NT2/D1 (cell line): ENCODE results near the gene AGAP1.

ENCODE experiments used
- DNase-seq: peaks from one replicate; pipeline ENCODE4 v3.0.0-alpha.2; 2011; ENCODE audit warnings: low read depth, low spot score
- H3K27me3 ChIP-seq: 2 replicates; pipeline ENCODE4 v1.6.0; 2011; ENCODE audit warnings: mild to moderate bottlenecking; ENCODE audit not compliant: insufficient read length, insufficient read depth
- H3K36me3 ChIP-seq: 2 replicates; pipeline ENCODE4 v1.6.1; 2011; ENCODE audit warnings: mild to moderate bottlenecking, low read length, mixed read lengths; ENCODE audit not compliant: insufficient read depth, insufficient read length
- H3K4me1 ChIP-seq: 2 replicates; pipeline ENCODE4 v1.5.1; 2011; ENCODE audit not compliant: insufficient read depth, insufficient read length
- H3K4me3 ChIP-seq: 2 replicates; pipeline ENCODE4 v1.5.1; 2011; ENCODE audit warnings: low read depth; ENCODE audit not compliant: insufficient read length
- H3K9ac ChIP-seq: 2 replicates; pipeline ENCODE4 v1.6.0; 2011; ENCODE audit warnings: low read depth; ENCODE audit not compliant: insufficient read length
- H3K9me3 ChIP-seq: 2 replicates; pipeline ENCODE4 v1.5.1; 2011; ENCODE audit warnings: mild to moderate bottlenecking, low read length; ENCODE audit not compliant: insufficient read depth
- SUZ12 ChIP-seq: IDR thresholded peaks from 2 replicates; pipeline ENCODE4 v1.6.1; 2011; ENCODE audit not compliant: insufficient read length, insufficient read depth; ENCODE audit errors: extremely low read depth
- YY1 ChIP-seq: IDR thresholded peaks from 2 replicates; pipeline ENCODE4 v1.6.1; 2011; ENCODE audit not compliant: insufficient read length, insufficient read depth
- ZNF274 ChIP-seq: IDR thresholded peaks from 2 replicates; pipeline ENCODE4 v1.6.1; 2011; ENCODE audit warnings: mild to moderate bottlenecking, low read depth, low read length

Gene AGAP1

DNA sequence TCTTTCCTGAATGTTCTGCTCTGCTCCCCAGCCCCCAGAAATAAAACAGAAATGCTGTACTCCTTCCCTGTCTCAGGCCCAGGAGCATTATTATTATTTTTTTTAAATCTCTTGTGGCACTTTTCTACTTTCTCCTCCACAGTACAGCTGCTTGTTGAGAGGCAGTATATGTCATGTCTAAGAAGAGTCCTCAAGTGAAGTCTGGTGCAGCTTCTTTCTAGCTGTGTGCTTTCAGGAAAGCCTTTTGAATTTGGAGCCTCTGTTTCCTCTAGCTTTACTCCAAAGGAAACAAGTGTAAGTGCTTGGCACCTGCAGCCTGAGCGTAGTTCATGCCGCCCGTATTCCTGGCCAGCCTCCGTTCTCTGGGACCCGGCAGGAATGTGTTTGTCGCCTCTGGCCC lies 22.4 kb downstream of the AGAP1 start:
- no peak for DNase-seq
- H3K36me3 ChIP-seq: no peaks in the 10 kb centered on the region
- H3K9me3 ChIP-seq: peaks cover 5% of the 10 kb centered on the region; the same call in 1 of the 2 replicates
- no peak overlapping the region for H3K9ac ChIP-seq
- H3K4me3 ChIP-seq: no peak overlapping the region
- peaks cover 2% of the 10 kb centered on the region for H3K4me1 ChIP-seq
- H3K27me3 ChIP-seq: no peaks in the 10 kb centered on the region
- TF ChIP-seq SUZ12 (no peak), YY1 (no peak), ZNF274 (no peak)

DNA sequence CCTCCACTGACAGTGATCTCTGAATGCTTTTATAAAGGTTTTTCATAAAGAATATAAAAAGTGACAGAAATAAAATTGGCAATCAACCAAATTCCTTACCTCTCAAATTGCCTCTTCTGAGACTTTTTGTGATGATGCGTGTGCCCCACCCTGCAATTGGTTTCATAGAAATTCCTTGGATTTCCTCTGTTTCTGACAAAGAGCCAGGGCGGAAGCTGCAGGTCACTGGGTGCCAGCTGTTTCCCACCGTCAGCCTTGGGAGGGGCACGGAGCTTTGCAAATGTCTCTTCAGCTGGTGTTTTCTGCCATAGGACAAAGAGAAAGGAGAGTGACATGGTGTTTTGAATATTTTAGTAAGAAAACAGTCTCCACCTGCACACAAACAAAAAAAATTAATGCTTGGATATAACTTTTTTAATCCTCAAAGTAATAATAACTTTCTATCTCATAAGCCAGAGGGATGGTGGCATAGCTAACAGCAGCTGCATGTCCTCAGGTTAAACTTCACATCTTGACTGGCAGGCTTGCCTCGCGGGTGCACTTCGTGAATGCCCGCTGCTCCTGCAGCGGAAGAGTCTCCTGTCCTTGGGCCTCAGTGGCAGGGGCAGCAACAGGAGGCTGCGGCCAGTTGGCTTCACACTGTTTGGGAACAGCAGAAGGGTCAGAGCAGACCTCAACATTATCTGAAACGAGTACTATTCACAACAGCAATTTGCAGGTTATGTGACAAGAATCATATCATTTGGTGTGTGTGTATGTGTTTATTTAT lies 24.7 kb downstream of the AGAP1 start:
- Histone ChIP-seq H3K4me3 (no peak overlapping the region), H3K4me1 (no peaks in the 10 kb centered on the region), H3K36me3 (no peaks in the 10 kb centered on the region), H3K9me3 (peaks cover 5% of the 10 kb centered on the region; the same call in 1 of the 2 replicates), H3K9ac (no peak overlapping the region), H3K27me3 (no peaks in the 10 kb centered on the region)
- DNase-seq: no peak
- TF ChIP-seq SUZ12: no peak
- TF ChIP-seq ZNF274: no peak
- TF ChIP-seq YY1: no peak

DNA sequence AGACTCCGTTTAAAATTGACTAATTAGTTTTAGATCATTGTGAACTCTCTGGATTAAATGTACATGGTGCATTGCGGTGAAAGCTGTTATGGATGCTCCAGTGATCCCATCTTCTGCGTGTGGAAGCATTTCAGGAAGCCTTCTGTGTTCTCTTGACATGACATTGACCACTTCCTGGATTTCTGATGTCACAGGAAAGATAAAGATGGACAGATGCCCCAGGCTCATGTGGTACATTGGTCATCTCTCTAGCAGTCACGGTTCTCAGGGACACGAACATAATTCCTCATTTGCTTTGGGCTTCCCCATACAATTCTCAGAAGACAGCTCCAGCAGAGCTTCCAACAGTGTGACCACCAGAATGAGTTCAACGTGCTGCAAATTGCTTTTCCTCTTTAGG lies 26.9 kb downstream of the AGAP1 start:
- H3K36me3 ChIP-seq: no peaks in the 10 kb centered on the region
- no peak for DNase-seq
- TF ChIP-seq YY1: no peak
- no peak for TF ChIP-seq ZNF274
- no peak for TF ChIP-seq SUZ12
- no peaks in the 10 kb centered on the region for H3K4me1 ChIP-seq
- peaks cover 3% of the 10 kb centered on the region; the same call in 1 of the 2 replicates for H3K9me3 ChIP-seq
- no peak overlapping the region for H3K9ac ChIP-seq
- no peaks in the 10 kb centered on the region for H3K27me3 ChIP-seq
- H3K4me3 ChIP-seq: no peak overlapping the region

DNA sequence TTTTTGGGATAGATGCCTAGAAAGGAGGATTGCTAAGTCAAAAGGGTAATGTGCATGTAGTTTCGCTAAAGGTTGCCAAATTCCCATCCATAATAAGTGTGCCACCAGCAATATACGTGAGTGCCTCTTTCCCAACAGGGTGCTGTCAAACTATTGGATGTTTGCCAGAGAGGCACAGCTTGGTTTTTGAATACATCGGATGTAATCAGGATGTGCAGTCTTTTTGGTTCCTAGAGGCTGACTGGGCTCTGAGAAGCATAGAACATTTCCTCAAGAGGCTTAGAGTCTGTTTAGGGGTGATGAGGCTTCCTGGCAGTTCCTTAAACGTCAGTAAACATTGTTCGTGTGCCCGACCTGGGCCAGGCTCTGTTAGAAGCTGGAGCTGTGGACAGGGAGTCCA lies 28.0 kb downstream of the AGAP1 start:
- no peaks in the 10 kb centered on the region for H3K4me1 ChIP-seq
- H3K9me3 ChIP-seq: no peaks in the 10 kb centered on the region
- TF ChIP-seq ZNF274: no peak
- TF ChIP-seq SUZ12: no peak
- no peak for TF ChIP-seq YY1
- H3K27me3 ChIP-seq: no peaks in the 10 kb centered on the region
- H3K4me3 ChIP-seq: no peak overlapping the region
- H3K36me3 ChIP-seq: no peaks in the 10 kb centered on the region
- H3K9ac ChIP-seq: no peak overlapping the region
- DNase-seq: no peak

DNA sequence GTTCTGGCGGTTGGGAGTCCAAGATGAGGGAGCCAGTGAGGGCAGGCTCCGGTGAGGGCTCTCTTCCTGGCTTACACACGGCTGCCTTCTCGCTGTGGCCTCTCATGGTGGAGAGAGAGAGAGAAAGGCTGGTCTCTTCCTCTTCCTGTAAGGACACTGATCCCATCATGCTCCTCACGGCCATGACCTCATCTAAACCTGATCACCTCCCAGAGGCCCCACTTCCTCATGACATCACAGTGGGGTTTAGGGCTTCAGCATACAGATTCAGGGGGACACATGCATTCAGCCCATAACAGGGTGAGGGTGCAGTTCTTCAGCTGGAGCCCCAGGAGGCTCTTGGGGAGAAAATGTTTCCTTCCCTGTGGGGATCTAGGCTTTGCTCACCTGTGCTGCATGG lies 29.2 kb downstream of the AGAP1 start:
- H3K27me3 ChIP-seq: no peaks in the 10 kb centered on the region
- DNase-seq: no peak

DNA sequence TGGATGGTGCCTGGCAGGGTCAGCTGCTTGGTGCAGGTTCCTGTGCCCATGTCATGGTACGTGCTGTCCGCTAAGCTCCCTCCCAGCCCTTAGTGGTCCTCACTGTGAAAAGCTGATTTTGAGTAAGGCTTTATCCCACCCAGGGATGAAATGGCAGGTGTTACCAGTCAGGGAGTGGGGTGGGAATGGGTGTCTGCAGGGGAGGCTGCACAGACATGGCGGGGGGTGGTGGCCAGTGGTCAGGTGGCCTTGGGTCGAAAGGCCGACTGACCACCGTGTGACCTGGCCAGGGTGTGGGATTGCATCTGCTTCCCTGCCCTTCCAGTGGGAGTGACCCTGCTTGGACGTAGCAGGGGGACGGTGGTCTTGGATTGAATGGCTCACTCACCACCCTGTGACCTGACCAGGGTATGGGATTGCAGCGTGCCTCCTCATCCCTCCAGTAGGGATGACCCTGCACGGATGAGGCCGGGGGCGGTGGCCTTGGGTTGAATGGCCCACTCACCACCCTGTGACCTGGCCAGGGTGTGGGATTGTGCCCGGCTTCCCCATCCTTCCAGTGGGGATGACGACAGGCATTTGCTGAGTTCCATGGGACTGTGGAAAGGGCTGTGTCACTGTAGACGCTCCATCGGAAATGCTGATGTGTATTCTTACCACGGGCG lies 29.8 kb downstream of the AGAP1 start:
- TF ChIP-seq ZNF274 (no peak), SUZ12 (no peak), YY1 (no peak)
- no peak for DNase-seq
- H3K9ac ChIP-seq: no peak overlapping the region
- H3K9me3 ChIP-seq: no peaks in the 10 kb centered on the region
- no peak overlapping the region for H3K4me3 ChIP-seq
- H3K27me3 ChIP-seq: no peaks in the 10 kb centered on the region
- H3K4me1 ChIP-seq: no peaks in the 10 kb centered on the region
- no peaks in the 10 kb centered on the region for H3K36me3 ChIP-seq

More for the DNA sequence above, 29.2 kb downstream of the AGAP1 start:
- Histone ChIP-seq H3K4me1 (no peaks in the 10 kb centered on the region), H3K9ac (no peak overlapping the region), H3K4me3 (no peak overlapping the region), H3K9me3 (no peaks in the 10 kb centered on the region), H3K36me3 (no peaks in the 10 kb centered on the region)
- no peak for TF ChIP-seq ZNF274
- TF ChIP-seq YY1: no peak
- no peak for TF ChIP-seq SUZ12

DNA sequence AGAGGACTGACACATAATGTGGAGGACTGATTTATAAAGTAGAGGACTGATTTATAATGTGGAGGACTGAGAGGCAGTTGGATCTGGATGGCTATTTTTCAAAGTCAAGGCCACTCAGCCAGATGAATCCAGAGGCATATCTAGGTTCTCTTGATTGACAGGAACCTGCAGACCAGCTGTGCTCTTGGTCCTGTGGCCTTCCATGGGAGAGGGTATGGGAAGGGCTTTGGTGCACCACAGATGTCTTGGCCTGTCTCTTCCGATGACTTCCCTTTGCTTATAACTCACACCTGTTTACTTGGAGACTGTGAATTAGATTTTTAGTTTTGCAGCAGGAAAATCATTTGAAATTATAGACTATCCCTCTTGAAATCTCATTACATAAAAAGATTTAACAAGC lies 32.3 kb downstream of the AGAP1 start:
- DNase-seq: no peak
- H3K36me3 ChIP-seq: no peaks in the 10 kb centered on the region
- no peak for TF ChIP-seq ZNF274
- TF ChIP-seq SUZ12: no peak
- no peak for TF ChIP-seq YY1

More for the DNA sequence above, 32.3 kb downstream of the AGAP1 start:
- H3K9me3 ChIP-seq: no peaks in the 10 kb centered on the region
- H3K9ac ChIP-seq: no peak overlapping the region
- no peaks in the 10 kb centered on the region for H3K27me3 ChIP-seq
- H3K4me3 ChIP-seq: no peak overlapping the region
- no peaks in the 10 kb centered on the region for H3K4me1 ChIP-seq
